Loucy (cell line): ENCODE results near the gene TCF7L2.

Source experiments
- EZH2phosphoT487 ChIP-seq: fragments of 200-600 bp; IDR thresholded peaks from 2 replicates; pipeline ENCODE4 v1.6.1; 2018; ENCODE audit warnings: antibody characterized with exemption, mild to moderate bottlenecking, moderate library complexity, borderline replicate concordance
- TF ChIP-seq, protein P1 (sequence below): fragments of 200-600 bp; sonication (generic); conservative IDR thresholded peaks from 2 replicates; pipeline ENCODE4 v1.5.1; 2014; ENCODE audit warnings: mild to moderate bottlenecking, antibody characterized with exemption, low read length

- TF ChIP-seq, protein P1, sequence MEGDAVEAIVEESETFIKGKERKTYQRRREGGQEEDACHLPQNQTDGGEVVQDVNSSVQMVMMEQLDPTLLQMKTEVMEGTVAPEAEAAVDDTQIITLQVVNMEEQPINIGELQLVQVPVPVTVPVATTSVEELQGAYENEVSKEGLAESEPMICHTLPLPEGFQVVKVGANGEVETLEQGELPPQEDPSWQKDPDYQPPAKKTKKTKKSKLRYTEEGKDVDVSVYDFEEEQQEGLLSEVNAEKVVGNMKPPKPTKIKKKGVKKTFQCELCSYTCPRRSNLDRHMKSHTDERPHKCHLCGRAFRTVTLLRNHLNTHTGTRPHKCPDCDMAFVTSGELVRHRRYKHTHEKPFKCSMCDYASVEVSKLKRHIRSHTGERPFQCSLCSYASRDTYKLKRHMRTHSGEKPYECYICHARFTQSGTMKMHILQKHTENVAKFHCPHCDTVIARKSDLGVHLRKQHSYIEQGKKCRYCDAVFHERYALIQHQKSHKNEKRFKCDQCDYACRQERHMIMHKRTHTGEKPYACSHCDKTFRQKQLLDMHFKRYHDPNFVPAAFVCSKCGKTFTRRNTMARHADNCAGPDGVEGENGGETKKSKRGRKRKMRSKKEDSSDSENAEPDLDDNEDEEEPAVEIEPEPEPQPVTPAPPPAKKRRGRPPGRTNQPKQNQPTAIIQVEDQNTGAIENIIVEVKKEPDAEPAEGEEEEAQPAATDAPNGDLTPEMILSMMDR, result no peak
- TF ChIP-seq EZH2phosphoT487, result no peak
Measured at GRCh38 chr10:113068178-113068890, 118.3 kb downstream of the TCF7L2 start.
